ENCODE measurements around the gene NPTX2. TPM values are rescaled to one million over a fixed set of nuclear protein-coding genes. Genes with fewer than 3 reads are reported as not detected.

Gene NPTX2
- total RNA-seq, 1 donor from 2014 or later: 81.2 TPM

DNA sequence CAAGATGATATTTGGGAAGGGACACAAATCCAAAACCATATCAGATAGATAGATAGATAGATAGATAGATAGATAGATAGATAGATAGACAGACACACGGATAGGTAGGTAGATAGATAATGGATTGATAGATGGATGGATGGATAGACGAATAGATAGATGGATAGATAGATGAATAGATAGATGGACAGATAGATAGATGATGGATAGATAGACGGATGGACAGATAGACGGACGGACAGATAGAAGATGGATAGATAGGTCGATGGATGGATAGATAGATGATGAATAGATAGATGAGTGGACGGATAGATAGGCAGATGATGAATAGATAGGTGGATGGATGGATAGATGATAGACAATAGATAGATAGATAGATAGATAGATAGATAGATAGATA is 39.8 kb downstream of the NPTX2 start:
- TF ChIP-seq, protein P1, sequence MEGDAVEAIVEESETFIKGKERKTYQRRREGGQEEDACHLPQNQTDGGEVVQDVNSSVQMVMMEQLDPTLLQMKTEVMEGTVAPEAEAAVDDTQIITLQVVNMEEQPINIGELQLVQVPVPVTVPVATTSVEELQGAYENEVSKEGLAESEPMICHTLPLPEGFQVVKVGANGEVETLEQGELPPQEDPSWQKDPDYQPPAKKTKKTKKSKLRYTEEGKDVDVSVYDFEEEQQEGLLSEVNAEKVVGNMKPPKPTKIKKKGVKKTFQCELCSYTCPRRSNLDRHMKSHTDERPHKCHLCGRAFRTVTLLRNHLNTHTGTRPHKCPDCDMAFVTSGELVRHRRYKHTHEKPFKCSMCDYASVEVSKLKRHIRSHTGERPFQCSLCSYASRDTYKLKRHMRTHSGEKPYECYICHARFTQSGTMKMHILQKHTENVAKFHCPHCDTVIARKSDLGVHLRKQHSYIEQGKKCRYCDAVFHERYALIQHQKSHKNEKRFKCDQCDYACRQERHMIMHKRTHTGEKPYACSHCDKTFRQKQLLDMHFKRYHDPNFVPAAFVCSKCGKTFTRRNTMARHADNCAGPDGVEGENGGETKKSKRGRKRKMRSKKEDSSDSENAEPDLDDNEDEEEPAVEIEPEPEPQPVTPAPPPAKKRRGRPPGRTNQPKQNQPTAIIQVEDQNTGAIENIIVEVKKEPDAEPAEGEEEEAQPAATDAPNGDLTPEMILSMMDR (IDR thresholded peaks at IDR 0.05; ENCODE audit: partially characterized antibody, unreplicated experiment): no peak
- Mint-ChIP-seq H3K4me1 (ENCODE audit: low read depth, unreplicated experiment) (peaks cover 2% of the 10 kb centered on the region), H3K4me3 (ENCODE audit: unreplicated experiment) (no peak overlapping the region), H3K27me3 (ENCODE audit: unreplicated experiment) (peaks cover 1% of the 10 kb centered on the region), H3K9me3 (ENCODE audit: unreplicated experiment) (peaks cover 2% of the 10 kb centered on the region), H3K27ac (ENCODE audit: unreplicated experiment) (no peak overlapping the region), H3K36me3 (ENCODE audit: unreplicated experiment) (no peaks in the 10 kb centered on the region)
- no peak for DNase-seq

DNA sequence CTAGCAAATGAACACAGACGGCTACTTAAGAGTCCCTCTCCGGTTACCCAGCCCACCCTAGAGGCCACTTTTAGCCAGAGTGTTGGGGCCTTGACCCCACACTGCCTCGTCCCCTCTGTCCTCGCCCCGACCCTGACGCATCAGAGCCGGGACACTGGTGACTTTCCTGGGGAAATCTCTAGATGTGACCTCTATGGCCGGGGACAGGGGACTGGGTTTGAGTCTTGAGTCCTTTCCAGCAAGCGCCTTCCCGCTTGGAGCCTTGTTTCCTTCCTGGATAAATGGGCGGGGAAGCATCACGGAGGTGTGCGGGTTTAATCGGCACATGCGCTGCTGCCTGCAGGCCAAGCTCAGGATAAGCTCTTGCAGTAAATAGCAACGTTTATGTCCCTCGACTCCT is 40.7 kb downstream of the NPTX2 start:
- Mint-ChIP-seq H3K36me3 (ENCODE audit: unreplicated experiment) (no peaks in the 10 kb centered on the region), H3K27me3 (ENCODE audit: unreplicated experiment) (peaks cover 1% of the 10 kb centered on the region), H3K4me1 (ENCODE audit: low read depth, unreplicated experiment) (peaks cover 2% of the 10 kb centered on the region), H3K27ac (ENCODE audit: unreplicated experiment) (no peak overlapping the region), H3K9me3 (ENCODE audit: unreplicated experiment) (peaks cover 2% of the 10 kb centered on the region), H3K4me3 (ENCODE audit: unreplicated experiment) (no peak overlapping the region)
- TF ChIP-seq, protein P1 (IDR thresholded peaks at IDR 0.05; ENCODE audit: partially characterized antibody, unreplicated experiment): no peak
- DNase-seq: no peak

DNA sequence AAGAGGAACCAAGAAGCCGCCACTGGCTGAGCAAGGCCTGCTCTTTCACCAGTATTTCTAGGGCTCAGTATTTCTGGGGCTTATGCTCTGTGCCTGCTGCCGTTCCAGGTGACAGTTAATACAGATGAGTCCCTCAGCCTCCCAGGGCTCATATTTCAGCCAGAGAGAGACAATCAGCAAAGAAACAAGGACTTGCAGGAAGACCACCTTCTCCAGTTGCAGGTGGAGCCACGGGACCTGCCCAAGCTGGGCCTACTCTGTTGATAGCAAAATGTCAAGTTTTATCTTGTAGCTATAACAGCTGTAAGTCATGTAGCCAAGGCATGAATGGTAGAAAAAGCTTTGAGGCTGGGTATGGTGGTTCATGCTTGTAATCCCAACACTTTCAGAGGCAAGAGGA is 42.7 kb downstream of the NPTX2 start:
- no peak for DNase-seq
- TF ChIP-seq, protein P1 (IDR thresholded peaks at IDR 0.05; ENCODE audit: partially characterized antibody, unreplicated experiment): no peak

DNA sequence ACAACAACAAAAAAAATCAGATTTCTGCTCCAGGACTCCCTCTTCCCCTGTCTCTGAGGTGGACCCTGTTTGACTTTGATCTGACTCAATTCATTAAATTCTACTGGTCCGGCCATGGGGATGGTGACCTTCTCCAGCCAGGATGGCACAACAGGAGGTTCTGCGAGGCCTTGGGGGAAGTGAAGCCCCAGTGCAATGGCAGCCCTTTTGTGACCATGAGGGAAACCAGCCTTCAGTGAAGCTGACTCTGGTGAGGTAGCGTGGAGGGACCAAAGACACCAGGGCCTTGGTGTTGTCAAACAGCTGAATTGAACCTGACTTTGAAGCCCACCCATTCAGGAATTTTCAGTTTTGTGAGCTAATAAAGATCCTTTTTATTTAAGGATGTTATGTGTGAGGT is 44.5 kb downstream of the NPTX2 start:
- Mint-ChIP-seq H3K27me3 (ENCODE audit: unreplicated experiment) (peaks cover 12% of the 10 kb centered on the region), H3K9me3 (ENCODE audit: unreplicated experiment) (peaks cover 6% of the 10 kb centered on the region)

More for the DNA sequence above, 42.7 kb downstream of the NPTX2 start:
- H3K4me3 Mint-ChIP-seq (ENCODE audit: unreplicated experiment): no peak overlapping the region
- H3K4me1 Mint-ChIP-seq (ENCODE audit: low read depth, unreplicated experiment): no peaks in the 10 kb centered on the region
- peaks cover 3% of the 10 kb centered on the region for H3K27me3 Mint-ChIP-seq (ENCODE audit: unreplicated experiment)
- H3K27ac Mint-ChIP-seq (ENCODE audit: unreplicated experiment): no peak overlapping the region
- peaks cover 12% of the 10 kb centered on the region for H3K36me3 Mint-ChIP-seq (ENCODE audit: unreplicated experiment)
- H3K9me3 Mint-ChIP-seq (ENCODE audit: unreplicated experiment): peaks cover 4% of the 10 kb centered on the region

DNA sequence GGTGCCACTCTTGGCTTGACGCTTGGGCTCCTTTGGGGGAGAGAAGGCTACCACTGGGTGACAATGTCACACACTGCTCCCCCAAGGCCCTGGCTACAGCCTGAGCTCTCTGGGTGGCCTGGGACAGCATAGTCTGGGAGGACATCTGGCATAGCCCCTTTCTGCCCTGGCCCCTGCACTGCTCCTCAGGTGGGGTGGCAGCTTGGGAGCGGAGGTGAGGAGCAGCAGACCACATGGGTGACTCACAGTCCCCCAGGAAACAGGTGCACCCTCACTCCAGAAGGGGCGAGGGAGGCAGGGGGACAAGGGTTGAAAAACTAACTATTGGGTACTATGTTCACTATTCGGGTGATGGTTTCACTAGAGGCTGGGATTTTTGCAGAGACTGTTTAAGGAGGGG is 45.2 kb downstream of the NPTX2 start:
- TF ChIP-seq, protein P1 (IDR thresholded peaks at IDR 0.05; ENCODE audit: partially characterized antibody, unreplicated experiment): no peak
- Mint-ChIP-seq H3K27me3 (ENCODE audit: unreplicated experiment) (peaks cover 12% of the 10 kb centered on the region), H3K4me1 (ENCODE audit: low read depth, unreplicated experiment) (peaks cover 2% of the 10 kb centered on the region), H3K4me3 (ENCODE audit: unreplicated experiment) (no peak overlapping the region), H3K9me3 (ENCODE audit: unreplicated experiment) (peaks cover 6% of the 10 kb centered on the region), H3K36me3 (ENCODE audit: unreplicated experiment) (peaks cover 12% of the 10 kb centered on the region), H3K27ac (ENCODE audit: unreplicated experiment) (no peak overlapping the region)
- DNase-seq: no peak

More for the DNA sequence above, 44.5 kb downstream of the NPTX2 start:
- Mint-ChIP-seq H3K4me1 (ENCODE audit: low read depth, unreplicated experiment) (peaks cover 2% of the 10 kb centered on the region), H3K4me3 (ENCODE audit: unreplicated experiment) (no peak overlapping the region), H3K27ac (ENCODE audit: unreplicated experiment) (no peak overlapping the region), H3K36me3 (ENCODE audit: unreplicated experiment) (peaks cover 12% of the 10 kb centered on the region)
- TF ChIP-seq, protein P1 (IDR thresholded peaks at IDR 0.05; ENCODE audit: partially characterized antibody, unreplicated experiment): no peak
- DNase-seq: no peak
